ENCODE results near the gene TLL1.

DNA sequence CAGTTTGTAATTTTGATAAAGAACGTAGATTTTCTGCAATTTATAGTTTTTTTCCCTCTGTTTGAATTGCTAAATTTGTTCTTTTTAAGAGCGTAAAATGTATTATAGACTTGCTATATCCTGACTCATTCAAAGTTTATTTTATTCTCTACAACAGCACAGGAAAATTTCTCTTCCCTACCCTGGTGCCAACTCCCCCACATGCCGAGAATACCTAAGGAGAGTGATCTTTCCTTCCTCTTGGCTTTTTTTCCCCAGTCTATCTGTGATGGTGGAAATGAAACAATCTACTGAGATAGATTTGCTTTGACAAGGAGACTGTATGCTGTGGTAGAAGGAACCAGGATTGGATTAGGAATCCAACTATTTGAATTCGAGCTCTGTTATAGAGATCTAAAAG, 271.6 kb downstream of the TLL1 start:
- TF ChIP-seq ZKSCAN1 (IDR thresholded peaks at IDR 0.05; ENCODE audit: low read length) (no peak), DNMT1 (CRISPR knock-in tag; IDR thresholded peaks at IDR 0.05) (no peak), EP300 (IDR thresholded peaks at IDR 0.05; ENCODE audit: low read depth in 2 of 2, low read length in 2 of 2) (no peak), EP300 (CRISPR knock-in tag; IDR thresholded peaks at IDR 0.05; ENCODE audit: borderline replicate concordance) (no peak), POLR2A (IDR thresholded peaks at IDR 0.05; ENCODE audit: insufficient read depth in 1 of 2, low read depth in 2 of 2, low read length in 2 of 2) (no peak), MYC (CRISPR knock-in tag; IDR thresholded peaks at IDR 0.05; ENCODE audit: borderline replicate concordance) (no peak), ZNF24 (IDR thresholded peaks at IDR 0.05) (no peak), CHD2 (IDR thresholded peaks at IDR 0.05; ENCODE audit: low read depth, low read length) (no peak), ZNF569 (CRISPR knock-in tag; IDR thresholded peaks at IDR 0.05; ENCODE audit: borderline replicate concordance) (no peak), CBX5 (CRISPR knock-in tag; IDR thresholded peaks at IDR 0.05; ENCODE audit: borderline replicate concordance) (no peak)
- TF ChIP-seq, protein P1, sequence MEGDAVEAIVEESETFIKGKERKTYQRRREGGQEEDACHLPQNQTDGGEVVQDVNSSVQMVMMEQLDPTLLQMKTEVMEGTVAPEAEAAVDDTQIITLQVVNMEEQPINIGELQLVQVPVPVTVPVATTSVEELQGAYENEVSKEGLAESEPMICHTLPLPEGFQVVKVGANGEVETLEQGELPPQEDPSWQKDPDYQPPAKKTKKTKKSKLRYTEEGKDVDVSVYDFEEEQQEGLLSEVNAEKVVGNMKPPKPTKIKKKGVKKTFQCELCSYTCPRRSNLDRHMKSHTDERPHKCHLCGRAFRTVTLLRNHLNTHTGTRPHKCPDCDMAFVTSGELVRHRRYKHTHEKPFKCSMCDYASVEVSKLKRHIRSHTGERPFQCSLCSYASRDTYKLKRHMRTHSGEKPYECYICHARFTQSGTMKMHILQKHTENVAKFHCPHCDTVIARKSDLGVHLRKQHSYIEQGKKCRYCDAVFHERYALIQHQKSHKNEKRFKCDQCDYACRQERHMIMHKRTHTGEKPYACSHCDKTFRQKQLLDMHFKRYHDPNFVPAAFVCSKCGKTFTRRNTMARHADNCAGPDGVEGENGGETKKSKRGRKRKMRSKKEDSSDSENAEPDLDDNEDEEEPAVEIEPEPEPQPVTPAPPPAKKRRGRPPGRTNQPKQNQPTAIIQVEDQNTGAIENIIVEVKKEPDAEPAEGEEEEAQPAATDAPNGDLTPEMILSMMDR (CRISPR knock-in tag; IDR thresholded peaks at IDR 0.05), result no peak

All from HepG2 (cell line).